AG04450 (cell line): ENCODE results near the gene SMAD6. TPM values are rescaled to one million over a fixed set of nuclear protein-coding genes. Genes with fewer than 3 reads are reported as not detected.

Source experiments
- CTCF ChIA-PET: fragments of 300-600, 350-600 bp; formaldehyde crosslinking; extraction: SDS; loops from one replicate; lab custom pipeline; 2022; ENCODE audit warnings: antibody characterized with exemption, inconsistent platforms; lab: Charles Lee
- POLR2A ChIA-PET: fragments of 350-600 bp; formaldehyde crosslinking; extraction: SDS; loops from one replicate; lab custom pipeline; 2021; ENCODE audit warnings: antibody characterized with exemption, inconsistent platforms; lab: Yijun Ruan, JAX
- DNase-seq: peaks from one replicate; pipeline ENCODE4 v3.0.0-alpha.2; 2011; ENCODE audit warnings: low read depth, low spot score
- H3K27ac ChIP-seq: one replicate; pipeline ENCODE4 v1.5.1; 2012; ENCODE audit warnings: low read depth, low read length, control low read depth
- H3K27me3 ChIP-seq: one replicate; pipeline ENCODE4 v1.6.0; 2012; ENCODE audit warnings: low read length; ENCODE audit not compliant: control insufficient read depth, insufficient read depth
- H3K4me3 ChIP-seq: 2 replicates; pipeline ENCODE4 v1.5.1; 2011; ENCODE audit warnings: mild to moderate bottlenecking, low read depth, low read length, control low read depth
- H3K9me3 ChIP-seq: 2 replicates; pipeline ENCODE4 v1.5.1; 2012; ENCODE audit warnings: low read length; ENCODE audit not compliant: control insufficient read depth, insufficient read depth
- CTCF ChIP-seq: IDR thresholded peaks from 2 replicates; pipeline ENCODE4 v1.5.1; 2011; ENCODE audit warnings: low read depth, low read length, control low read depth, inconsistent platforms
- polyA plus RNA-seq: library from polyadenylated mRNA; depleted of rRNA; stranded (reverse); fragments of >200 nt; gene quantifications from 2 replicates; pipeline ENCODE4 v1.2.3, GENCODE V29; 2011

Gene SMAD6
- polyA plus RNA-seq, 1 experiment, result 1.8 TPM

GRCh38 chr15:66654739-66655375 lies 47.2 kb upstream of the SMAD6 start:
- H3K4me3 ChIP-seq, result no peak overlapping the region
- peaks cover 3% of the 10 kb centered on the region for H3K27me3 ChIP-seq
- POLR2A ChIA-PET, result interaction anchor here (0.7 kb wide), 1 partner anchor 31 kb away, joined by 8 read pairs; no protein-coding TSS in a partner anchor
- CTCF ChIA-PET, result interaction anchor here (1.1 kb wide), 1 partner anchor 36 kb away, joined by 5 read pairs; no protein-coding TSS in a partner anchor
- H3K27ac ChIP-seq, result no peak overlapping the region
- TF ChIP-seq CTCF, result no peak
- H3K9me3 ChIP-seq, result no peaks in the 10 kb centered on the region; the same call in 1 of the 2 replicates
- no peak for DNase-seq

- no peak for DNase-seq
- H3K27ac ChIP-seq, result no peak overlapping the region
- POLR2A ChIA-PET, result interaction anchor here (0.7 kb wide), 1 partner anchor 30 kb away, joined by 8 read pairs; no protein-coding TSS in a partner anchor
- H3K27me3 ChIP-seq, result peaks cover 3% of the 10 kb centered on the region
- H3K4me3 ChIP-seq, result no peak overlapping the region
- no peak for TF ChIP-seq CTCF
- CTCF ChIA-PET, result interaction anchor here (1.1 kb wide), 1 partner anchor 37 kb away, joined by 5 read pairs; no protein-coding TSS in a partner anchor
- no peaks in the 10 kb centered on the region; the same call in 1 of the 2 replicates for H3K9me3 ChIP-seq
Measured at GRCh38 chr15:66655511-66655910, 46.5 kb upstream of the SMAD6 start.

- CTCF ChIA-PET, result interaction anchor here (1.1 kb wide), 1 partner anchor 37 kb away, joined by 5 read pairs; no protein-coding TSS in a partner anchor
Measured at GRCh38 chr15:66655997-66656396, 46.0 kb upstream of the SMAD6 start.

GRCh38 chr15:66657185-66658020 lies 44.6 kb upstream of the SMAD6 start:
- Histone ChIP-seq H3K27ac (no peak overlapping the region), H3K27me3 (peaks cover 3% of the 10 kb centered on the region), H3K9me3 (no peaks in the 10 kb centered on the region; the same call in 1 of the 2 replicates), H3K4me3 (no peak overlapping the region)
- ChIA-PET POLR2A (no interaction called here), CTCF (no interaction called here)
- DNase-seq, result no peak
- TF ChIP-seq CTCF, result no peak

More at GRCh38 chr15:66655997-66656396, 46.0 kb upstream of the SMAD6 start:
- no peak for DNase-seq
- POLR2A ChIA-PET, result no interaction called here
- peaks cover 3% of the 10 kb centered on the region for H3K27me3 ChIP-seq
- TF ChIP-seq CTCF, result no peak
- H3K4me3 ChIP-seq, result no peak overlapping the region
- no peak overlapping the region for H3K27ac ChIP-seq
- H3K9me3 ChIP-seq, result no peaks in the 10 kb centered on the region; the same call in 1 of the 2 replicates
